Activated CD4-positive, CD25-positive, alpha-beta regulatory T cell (primary cell): ENCODE results near the gene CDCA3.
A peak's percentile ranks its signal among the peaks of the same experiment; 100 is the strongest.

ENCODE experiments used
- DNase-seq, 4 experiments: peaks; one replicate each; lab custom pipeline; 2025; lab: John Stamatoyannopoulos, UW

CDCA3 gene

DNA sequence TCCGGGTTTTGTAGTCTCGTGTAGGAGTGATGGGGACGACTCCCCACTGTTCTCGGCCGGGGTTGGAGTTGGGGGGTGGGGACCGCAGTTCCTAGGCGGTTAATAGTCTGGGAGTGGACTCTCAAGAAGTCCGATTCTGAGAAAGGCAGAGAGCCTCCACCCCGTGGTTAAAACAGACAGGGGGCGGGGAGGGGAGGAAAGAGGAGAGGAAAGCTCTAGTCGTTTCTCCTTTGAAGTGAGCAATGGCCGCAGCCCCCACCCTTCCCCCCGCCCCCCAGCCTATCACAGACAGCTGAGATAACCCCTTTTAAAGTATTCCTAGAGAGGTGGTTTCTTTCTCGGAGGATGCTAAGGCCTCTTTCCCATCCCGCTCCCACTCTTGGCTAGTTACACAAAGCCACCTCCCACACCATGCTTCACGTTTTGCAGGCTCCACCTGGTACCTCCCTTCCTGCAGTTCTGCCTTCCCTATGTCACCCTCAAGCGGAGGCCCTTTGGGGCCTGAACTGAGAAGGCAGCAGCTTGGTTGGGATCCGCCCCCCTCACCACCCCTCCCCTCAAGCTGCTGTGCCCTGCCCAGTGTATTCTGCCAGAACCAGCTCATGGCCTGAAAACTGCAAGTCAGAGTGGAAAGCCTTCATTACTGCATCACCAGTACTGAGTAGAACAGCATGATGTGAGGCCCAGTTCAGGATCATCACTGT is 1.7 kb upstream of the CDCA3 start:
- peak in 3 of 4 experiments; percentile 20 to 67 (median 40) for DNase-seq

DNA sequence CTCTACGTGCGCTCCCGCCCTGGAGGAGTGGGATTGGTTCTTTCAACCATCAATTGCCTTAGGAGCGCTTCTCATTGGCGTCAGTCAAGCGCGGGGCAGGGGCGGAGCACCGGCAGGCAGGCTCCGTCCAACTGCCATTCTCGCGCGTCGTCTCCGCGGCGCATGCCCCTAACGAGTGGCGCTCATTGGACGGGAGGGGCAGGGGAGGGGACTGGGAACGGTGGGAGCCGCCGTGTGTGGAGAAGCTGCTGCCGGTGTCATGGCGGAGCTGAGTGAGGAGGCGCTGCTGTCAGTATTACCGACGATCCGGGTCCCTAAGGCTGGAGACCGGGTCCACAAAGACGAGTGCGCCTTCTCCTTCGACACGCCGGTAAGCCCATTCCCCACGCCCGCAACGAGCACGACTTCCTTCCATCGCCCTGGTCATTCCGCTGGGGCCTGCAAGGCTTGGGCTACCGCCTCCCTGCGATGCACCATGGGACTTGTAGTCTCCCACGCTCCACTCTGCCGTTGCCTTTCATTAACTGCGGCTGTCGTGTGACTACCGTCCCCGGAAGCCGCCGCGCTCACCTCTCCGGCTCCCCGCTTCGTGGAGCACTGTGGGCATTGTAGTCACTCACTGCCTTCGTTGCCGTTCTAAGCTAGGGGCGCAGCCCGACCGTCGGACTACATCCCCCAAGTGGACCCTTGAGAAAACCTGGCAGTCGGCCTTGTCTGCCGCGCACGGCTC is 1.0 kb upstream of the CDCA3 start, which contains the start of gene USP5:
Gene USP5 (plus strand): TSS at position 230 of the 730 bp plus-strand sequence. CDS start 30 bp downstream, at position 260.
- peak; percentile 91 to 98 (median 96) for DNase-seq

DNA sequence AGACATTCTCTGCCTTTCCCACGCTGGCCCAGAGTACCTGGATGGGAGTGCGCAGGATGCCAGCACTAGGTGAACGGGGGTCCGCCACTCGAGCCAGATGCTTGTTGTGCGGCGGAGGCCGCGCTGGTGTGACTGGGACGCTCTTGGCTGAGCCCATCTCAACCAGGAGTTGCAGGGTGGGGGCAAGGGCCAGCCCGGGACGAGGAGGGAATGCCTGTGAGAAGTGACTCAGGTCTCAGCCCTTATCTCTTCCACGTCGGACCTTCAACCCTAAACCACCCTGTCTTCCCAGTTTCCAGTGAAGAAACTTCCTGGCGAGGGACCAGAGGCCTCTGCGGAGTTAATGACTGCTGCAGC is 312 bp downstream of the CDCA3 start:
- no peak for DNase-seq

DNA sequence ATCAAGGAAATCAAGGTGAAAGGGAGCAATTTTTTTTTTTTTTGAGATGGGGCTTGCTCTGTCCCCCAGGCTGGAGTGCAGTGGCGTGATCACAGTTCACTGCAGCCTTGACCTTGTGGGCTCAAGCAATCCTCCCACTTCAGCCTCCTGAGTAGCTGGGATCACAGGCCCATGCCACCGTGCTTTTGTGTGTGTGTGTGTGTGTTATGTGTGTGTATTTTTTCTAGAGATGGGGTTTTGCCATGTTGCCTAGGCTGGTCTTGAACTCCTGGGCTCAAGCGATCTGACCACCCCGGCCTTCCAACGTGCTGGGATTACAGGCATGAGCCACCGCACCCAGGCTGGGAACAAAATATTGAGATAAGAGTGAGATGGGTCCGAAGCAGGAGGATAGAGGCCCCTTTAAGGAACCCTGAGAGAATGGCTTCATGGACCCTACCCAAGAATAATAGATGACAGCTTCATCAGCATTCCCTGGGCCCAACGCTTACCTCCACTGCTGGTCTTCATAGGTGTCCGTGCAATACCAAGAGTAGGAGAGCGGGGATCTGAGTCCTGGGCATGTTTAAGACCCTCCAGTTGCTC is 1.0 kb downstream of the CDCA3 start:
- DNase-seq, result no peak

DNA sequence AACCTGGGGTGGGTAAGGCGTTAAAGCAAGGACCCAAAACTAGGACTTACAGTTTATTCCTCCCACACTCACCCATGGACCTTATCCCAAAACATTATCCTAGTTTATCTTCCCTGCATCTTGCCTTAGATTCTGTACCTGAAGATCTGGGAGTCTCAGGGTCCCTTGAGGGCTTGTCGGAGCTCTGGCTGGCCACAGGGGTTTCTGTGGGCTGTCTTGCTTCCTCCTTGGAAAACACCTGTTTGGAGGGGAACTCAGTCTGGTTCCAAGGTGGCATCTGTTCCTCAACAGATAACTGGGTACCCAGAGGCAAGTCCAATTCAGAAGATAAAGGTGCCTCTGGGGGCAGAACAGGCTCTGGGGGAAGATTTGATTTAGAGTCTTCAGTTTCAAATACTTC is 1.7 kb downstream of the CDCA3 start:
- DNase-seq, result no peak

DNA sequence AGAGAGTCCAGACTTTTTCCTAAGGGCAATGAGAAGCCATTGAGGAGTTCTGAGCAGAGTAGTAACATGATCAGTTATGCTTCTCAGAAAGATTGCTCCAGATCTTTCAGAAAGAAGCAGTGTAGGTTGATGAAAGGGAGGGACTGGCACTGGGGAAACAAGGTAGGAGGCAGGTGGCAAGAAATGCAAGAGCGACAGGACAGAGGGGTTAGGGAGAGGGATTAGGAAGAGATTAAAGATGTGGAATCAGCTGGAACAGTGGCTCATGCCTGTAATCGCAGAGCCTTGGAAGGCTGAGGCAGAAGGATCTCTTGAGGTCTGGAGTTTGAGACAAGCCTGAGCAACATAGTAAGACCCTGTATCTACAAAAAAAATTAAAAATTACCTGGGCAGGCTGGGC is 3.4 kb downstream of the CDCA3 start:
- DNase-seq, result no peak

DNA sequence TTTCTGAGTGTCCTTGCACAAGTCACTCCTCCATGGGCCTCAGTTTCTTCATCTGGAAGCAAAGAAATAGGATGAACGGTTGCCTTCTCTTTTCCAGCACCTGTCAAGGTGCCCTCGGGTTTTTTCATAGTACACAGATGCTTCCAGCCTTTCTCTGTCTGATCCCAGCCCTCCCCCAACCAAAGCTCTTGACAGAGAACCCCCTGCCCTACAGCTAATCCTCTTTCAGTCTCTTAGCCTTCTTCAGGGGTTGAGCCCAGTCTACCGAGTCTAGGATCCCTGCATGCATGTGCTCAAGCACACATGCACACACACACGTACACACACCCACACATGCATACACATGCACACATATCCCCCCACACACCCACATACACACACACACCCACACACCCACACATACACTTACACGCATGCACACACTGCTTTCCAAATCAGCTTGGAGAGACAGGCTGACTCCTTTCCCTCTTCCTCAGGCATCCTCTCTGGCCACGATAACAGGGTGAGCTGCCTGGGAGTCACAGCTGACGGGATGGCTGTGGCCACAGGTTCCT is 4.7 kb downstream of the CDCA3 start:
- DNase-seq, result no peak

DNA sequence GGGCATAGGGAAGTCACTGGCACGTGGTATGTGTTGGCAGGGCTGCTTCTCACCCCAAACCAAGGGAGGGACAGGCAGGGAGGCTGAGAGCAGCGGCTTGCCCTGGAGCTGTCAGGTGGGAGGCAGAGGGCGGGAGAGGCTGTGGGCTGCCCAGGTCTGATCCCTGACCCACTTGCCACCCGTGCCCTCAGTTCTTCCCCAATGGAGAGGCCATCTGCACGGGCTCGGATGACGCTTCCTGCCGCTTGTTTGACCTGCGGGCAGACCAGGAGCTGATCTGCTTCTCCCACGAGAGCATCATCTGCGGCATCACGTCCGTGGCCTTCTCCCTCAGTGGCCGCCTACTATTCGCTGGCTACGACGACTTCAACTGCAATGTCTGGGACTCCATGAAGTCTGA is 5.7 kb downstream of the CDCA3 start:
- no peak for DNase-seq

DNA sequence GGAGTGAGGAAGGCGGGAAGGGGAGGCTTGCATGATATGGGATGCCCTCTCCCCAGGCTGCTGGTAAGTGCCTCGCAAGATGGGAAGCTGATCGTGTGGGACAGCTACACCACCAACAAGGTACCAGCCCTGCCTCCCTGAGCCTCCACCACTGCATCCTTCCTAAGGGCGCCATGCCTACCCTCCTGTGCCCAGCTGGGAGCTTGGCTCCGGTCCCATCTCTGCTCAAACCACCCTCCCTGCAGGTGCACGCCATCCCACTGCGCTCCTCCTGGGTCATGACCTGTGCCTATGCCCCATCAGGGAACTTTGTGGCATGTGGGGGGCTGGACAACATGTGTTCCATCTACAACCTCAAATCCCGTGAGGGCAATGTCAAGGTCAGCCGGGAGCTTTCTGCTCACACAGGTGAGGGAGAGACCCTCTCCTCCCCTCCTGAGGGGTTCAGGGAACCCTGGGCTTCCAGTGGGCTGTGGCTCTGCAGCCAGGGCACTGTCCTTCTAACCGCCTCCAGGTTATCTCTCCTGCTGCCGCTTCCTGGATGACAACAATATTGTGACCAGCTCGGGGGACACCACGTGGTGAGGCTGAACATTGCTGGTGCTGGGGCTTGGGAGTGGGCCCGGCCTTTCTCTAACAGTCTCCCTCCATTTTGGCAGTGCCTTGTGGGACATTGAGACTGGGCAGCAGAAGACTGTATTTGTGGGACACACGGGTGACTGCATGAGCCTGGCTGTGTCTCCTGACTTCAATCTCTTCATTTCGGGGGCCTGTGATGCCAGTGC is 7.8 kb downstream of the CDCA3 start:
- no peak for DNase-seq

DNA sequence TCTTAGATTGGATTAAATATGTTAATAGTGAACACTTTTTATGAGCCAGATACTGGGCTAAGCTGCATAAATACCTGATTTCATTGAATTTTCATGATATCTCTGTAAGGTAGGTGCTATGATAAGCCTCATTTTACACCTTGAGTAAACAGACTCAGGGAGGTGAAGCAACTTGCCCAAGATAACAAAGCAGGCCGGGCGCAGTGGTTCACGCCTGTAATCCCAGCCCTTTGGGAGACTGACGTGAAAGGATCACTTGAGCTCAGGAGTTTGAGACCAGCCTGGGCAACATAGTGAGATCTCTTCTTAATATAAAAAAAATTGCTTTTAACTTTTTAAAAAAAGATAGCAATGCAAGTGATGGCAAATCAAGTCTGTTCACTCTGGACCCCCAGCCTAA is 9.0 kb downstream of the CDCA3 start:
- DNase-seq, result no peak

DNA sequence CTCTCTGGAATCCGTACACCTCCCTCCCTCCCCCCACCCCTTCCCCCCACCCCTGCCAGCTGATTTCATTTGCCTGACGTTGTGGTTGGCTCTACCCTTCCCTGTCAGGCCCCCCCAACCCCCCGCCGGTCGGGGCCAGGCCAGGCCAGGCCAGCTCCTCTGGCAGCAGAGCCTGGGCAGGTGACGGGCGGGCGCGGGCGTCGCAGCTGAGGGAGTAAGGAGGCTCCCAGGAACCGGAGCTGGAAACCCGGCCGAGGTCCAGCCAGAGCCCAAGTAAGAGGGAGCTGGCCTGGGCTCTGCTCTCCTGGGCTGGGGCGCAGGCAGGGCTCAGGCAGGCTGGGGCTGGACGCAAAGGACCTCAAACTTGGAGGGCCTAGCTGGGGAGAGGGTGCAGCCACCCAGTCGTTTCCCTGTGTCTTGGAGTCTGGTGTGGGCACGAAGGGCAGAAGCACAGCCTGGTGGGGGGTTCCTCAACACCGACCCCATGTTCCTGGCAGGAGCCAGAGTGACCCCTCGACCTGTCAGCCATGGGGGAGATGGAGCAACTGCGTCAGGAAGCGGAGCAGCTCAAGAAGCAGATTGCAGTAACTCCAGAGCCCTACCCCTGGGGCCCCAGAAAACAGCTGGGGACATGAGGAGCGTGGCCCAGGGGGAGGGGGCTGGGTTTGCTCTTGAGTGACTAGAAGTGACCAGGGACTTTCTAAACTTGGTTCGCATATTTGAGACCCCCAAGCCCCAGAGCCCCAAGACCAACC is 10.1 kb downstream of the CDCA3 start, which contains the start of gene GNB3:
Gene GNB3 (plus strand): TSS at position 165 of the 755 bp plus-strand sequence. CDS start 363 bp downstream, at position 528.
- DNase-seq, result no peak

DNA sequence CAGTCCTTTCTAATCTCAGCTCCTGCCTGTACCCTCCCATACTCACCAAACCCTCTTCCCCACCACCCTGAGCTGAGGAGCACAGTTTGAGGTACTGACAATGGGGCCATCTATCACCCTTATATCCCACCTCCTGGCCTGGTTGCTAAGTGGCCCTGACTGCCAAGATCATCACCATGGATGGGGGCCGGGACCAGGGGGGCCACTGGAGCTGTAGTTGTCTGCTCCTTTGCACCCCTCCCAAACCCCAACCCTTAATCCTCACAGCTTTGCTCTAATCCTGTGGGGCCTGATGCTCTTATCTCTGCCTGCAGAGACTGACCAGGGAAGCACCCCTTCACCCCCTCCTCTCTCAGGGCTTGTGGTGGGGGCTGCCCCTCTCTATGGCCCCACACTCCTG is 10.8 kb downstream of the CDCA3 start:
- no peak for DNase-seq

DNA sequence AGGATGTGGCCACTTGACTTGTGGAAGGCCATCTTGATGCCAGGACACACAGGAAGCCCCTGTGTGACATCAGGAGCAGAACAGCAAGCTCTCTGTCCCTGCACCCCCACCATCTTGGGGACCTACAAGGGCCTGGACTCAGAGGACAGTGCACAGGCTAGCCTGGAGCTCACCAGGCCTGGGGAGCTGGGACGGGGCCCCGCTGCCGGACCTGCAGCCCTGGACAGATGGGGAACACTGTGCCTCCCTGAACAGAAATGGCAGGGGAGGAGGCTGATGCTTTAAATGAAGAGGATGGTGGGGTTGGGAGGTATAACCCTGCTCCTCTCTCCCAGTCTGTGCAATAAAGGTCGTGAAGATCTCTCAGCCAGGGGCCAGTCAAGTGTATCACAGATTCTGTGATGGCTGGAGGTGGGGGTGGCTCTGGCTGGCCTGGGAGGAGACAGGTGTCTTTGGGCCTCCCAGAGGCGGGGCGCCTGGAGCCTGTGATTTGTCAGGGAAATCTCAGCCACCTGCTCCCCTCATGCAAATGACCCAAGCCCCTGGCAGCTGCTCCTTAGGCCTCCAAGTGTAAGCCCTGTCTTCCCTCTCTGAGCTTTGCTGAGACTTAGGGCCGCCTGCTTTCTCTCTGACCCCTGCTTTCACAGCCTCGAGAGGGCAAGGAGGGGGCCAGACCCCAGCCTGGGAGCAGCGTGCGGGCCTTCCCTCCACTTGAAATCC is 11.4 kb downstream of the CDCA3 start:
- no peak for DNase-seq

DNA sequence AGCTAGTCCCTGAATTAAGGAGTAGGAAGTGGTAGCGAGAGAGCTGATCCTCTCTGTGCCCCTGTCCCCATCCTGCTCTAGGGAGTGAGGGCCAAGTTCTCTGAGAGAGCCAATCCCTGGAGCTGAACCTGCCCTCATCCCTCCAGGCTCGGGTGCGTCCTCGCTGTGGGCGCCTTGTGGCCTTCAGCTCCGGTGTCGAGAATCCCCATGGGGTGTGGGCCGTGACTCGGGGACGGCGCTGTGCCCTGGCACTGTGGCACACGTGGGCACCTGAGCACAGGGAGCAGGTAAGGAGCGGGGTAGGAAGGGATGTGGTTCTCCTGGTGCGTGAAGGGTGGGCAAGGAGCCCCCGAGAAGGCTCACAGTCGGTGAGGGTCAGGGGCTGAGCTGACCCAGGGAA is 12.2 kb downstream of the CDCA3 start:
- DNase-seq, result no peak

DNA sequence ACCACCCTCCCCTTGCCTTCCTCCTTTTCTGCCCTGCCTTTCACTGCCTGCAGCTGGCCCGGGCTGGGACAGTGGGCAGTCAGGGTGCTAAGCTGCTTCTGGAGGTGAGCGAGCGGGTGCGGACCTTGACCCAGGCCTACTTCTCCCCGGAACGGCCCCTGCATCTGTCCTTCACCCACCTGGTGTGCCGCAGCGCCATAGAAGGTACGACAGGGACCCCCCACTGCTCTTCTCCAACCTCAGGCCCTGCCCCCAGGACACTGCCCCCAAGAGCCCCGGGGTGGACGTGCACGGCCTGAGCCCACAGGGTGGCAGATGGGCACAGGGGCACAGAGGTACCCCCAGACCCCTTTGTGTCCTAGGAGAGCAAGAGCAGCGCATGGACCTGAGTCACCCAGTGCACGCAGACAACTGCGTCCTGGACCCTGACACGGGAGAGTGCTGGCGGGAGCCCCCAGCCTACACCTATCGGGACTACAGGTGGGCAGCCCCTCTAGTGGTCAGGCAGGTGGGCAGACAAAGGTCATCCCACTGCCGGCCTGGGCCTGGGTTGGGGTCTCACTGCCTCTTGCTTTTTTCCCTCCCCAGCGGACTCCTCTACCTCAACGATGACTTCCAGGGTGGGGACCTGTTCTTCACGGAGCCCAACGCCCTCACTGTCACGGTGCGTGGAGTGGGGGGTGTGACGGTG is 13.6 kb downstream of the CDCA3 start:
- DNase-seq, result no peak

DNA sequence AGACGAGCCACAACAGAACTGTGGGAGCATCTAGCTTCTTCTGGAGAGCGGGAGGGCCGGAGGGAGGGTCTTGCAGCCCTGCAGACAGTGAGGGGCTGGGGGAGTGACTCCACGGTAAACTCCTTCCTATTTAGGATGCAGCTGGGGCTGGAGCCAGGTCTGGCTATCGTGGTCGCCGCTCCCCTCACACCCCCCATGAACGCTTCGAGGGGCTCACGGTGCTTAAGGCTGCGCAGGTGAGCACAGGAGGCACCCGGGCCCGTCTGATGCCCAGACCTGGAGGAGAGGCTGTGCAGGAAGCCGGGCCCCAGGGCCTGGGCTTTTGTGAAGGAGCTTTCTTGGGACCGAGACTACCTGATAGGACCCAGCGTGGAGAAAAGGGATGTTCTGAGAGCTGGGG is 14.2 kb downstream of the CDCA3 start:
- DNase-seq, result no peak

DNA sequence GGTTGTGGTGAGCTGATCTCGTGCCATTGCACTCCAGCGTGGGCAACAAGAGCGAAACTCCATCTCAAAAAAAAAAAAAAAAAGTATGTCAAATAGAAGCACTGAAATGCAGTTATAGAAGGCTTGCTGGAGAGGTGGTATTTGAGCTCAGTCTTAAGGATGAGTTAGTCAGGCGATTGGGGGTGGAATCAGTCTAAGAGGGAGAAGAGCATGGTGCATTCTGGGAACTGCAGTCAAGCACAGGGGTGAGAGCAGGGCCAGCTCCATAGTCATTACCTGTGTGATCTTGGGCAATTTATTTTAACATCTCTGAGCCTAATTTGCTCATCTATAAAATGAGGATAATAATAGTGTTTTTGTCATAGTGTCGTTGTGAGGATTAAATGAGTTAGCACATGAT is 16.2 kb downstream of the CDCA3 start:
- DNase-seq, result no peak

DNA sequence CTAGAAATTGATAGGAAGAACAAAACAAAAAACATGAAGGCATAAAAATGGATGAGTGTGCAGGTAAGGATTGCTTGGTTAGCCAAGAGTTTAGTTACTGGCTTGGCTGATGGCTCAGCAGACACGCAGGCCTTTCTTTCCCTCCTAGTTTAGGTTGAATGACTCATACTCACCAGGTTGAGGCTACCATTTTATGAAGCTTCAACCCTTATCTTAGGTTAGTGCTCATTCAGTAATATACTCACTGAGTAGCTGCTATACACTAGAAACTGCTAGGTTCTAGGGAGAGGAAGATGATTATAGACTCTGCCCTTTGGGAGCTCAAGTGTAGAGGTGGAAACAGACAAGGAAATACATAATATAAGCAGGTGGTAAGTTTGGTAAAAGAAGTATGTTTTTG is 16.8 kb downstream of the CDCA3 start:
- DNase-seq, result no peak

DNA sequence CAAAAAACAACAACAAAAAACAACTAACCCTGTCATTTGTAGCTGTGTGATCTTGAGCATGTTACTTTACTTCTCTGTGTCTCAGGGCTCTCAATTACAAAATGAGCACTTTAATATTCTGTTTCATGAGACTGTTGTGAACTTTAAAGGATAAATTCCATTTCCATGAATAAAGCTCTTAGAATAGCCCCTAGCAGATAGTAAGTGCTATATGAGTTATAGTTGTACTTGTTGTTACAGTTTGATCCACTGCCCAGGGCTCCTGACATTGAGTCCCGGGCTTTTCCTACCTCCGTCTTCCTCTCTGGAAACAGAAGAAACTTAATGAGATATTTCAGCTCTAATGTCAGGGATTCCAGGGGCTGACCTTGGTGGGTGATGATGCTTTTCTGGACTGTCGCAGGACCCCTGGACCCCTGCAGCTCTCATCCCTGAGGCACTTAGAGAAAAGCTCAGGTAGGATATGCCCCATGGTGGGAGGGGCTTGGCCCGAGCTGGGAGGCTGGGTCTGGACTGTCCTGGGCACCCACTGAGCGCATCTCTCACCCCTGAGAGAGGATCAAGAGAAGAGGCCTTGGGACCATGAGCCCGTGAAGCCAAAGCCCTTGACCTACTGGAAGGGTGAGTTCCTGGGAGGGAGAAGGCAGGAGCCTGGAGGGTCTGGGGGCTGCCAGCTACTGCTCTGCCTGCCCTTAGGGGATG is 17.7 kb downstream of the CDCA3 start:
- no peak for DNase-seq
